Left ventricle myocardium inferior (tissue), 1 donor: ENCODE measurements around the gene KCTD21. TPM values are rescaled to one million over a fixed set of nuclear protein-coding genes. Genes with fewer than 3 reads are reported as not detected.
A peak's percentile ranks its signal among the peaks of the same experiment; 100 is the strongest.
"Not testable (repeated sequence)": the region's sequence is repeated elsewhere in the genome, so short reads cannot be mapped to it uniquely, and the experiment has no call there.

Source experiments
- DNase-seq: peaks from one replicate; pipeline ENCODE4 v3.0.0-alpha.2; 2020
- H3K27ac ChIP-seq: fragments of 200-600 bp; replicated peaks from 2 replicates; pipeline ENCODE4 v1.8.0; 2021
- H3K27me3 ChIP-seq: fragments of 200-600 bp; 2 replicates; pipeline ENCODE4 v1.8.0; 2021; ENCODE audit warnings: low read depth
- H3K36me3 ChIP-seq: fragments of 200-600 bp; 2 replicates; pipeline ENCODE4 v1.8.0; 2021
- H3K4me1 ChIP-seq: fragments of 200-600 bp; 2 replicates; pipeline ENCODE4 v1.8.0; 2021
- H3K4me3 ChIP-seq: fragments of 200-600 bp; 2 replicates; pipeline ENCODE4 v1.8.0; 2021; ENCODE audit warnings: mild to moderate bottlenecking, moderate library complexity
- H3K9me3 ChIP-seq: fragments of 200-600 bp; replicated peaks from 2 replicates; pipeline ENCODE4 v1.8.0; 2021
- intact Hi-C: fragments of 100-400 bp; cut with micrococcal nuclease; formaldehyde crosslinking; loops from one replicate; pipeline ENCODE4 v1.11.0; 2022
- long read RNA-seq: library from polyadenylated mRNA; unstranded; transcript quantifications from one replicate; pipeline ENCODE4 v2.0.0, GENCODE V29; 2021
- total RNA-seq: library from RNA; stranded (reverse); fragmentation: NEBNext Ultra II Directional; extraction: Animal tissue kit (Norgen Biotek cat#: 25700); gene quantifications from one replicate; pipeline ENCODE4 v1.2.1, GENCODE V29; 2021
- TF ChIP-seq, protein P1 (sequence below): fragments of 200-600 bp; IDR thresholded peaks from 2 replicates; pipeline ENCODE4 v1.8.0; 2021; ENCODE audit warnings: antibody characterized with exemption, mild to moderate bottlenecking, borderline replicate concordance
- donor health status: DM: no; HTN: yes; CAD: no; lungs with severe emphysema.

Gene KCTD21, protein sequence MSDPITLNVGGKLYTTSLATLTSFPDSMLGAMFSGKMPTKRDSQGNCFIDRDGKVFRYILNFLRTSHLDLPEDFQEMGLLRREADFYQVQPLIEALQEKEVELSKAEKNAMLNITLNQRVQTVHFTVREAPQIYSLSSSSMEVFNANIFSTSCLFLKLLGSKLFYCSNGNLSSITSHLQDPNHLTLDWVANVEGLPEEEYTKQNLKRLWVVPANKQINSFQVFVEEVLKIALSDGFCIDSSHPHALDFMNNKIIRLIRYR
- 8.6 TPM for total RNA-seq
- long read RNA-seq, partial matches to known transcripts: 6 of 10 reads
- long read RNA-seq, other reads (novel, unspliced or antisense): 0 of 10 reads

- Histone ChIP-seq H3K27me3 (no peaks in the 10 kb centered on the region), H3K4me3 (peak within 1 kb of the TSS; percentile 89), H3K27ac (peak within 1 kb of the TSS; percentile 91), H3K9me3 (no peaks in the 10 kb centered on the region), H3K4me1 (peaks cover 67% of the 10 kb centered on the region), H3K36me3 (peaks cover under 1% of the 10 kb centered on the region)
- intact Hi-C loops: no loop called here
- TF ChIP-seq, protein P1, sequence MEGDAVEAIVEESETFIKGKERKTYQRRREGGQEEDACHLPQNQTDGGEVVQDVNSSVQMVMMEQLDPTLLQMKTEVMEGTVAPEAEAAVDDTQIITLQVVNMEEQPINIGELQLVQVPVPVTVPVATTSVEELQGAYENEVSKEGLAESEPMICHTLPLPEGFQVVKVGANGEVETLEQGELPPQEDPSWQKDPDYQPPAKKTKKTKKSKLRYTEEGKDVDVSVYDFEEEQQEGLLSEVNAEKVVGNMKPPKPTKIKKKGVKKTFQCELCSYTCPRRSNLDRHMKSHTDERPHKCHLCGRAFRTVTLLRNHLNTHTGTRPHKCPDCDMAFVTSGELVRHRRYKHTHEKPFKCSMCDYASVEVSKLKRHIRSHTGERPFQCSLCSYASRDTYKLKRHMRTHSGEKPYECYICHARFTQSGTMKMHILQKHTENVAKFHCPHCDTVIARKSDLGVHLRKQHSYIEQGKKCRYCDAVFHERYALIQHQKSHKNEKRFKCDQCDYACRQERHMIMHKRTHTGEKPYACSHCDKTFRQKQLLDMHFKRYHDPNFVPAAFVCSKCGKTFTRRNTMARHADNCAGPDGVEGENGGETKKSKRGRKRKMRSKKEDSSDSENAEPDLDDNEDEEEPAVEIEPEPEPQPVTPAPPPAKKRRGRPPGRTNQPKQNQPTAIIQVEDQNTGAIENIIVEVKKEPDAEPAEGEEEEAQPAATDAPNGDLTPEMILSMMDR: no peak
- peak; percentile 98 for DNase-seq
Measured at GRCh38 chr11:78188286-78189173, at the start of gene KCTD21, which contains the start of gene USP35. Gene KCTD21, minus strand, starts transcription at chr11:78188626. Its CDS starts 14,072 bp downstream, at chr11:78174554. Gene USP35, plus strand, starts transcription at chr11:78188919. Its CDS starts 7,327 bp downstream, at chr11:78196246.

GRCh38 chr11:78237293-78238046 lies 49.0 kb upstream of the KCTD21 start:
- intact Hi-C loops: no loop called here
- Histone ChIP-seq H3K4me1 (peaks cover 7% of the 10 kb centered on the region), H3K9me3 (peaks cover 16% of the 10 kb centered on the region), H3K27me3 (no peaks in the 10 kb centered on the region), H3K36me3 (peaks cover 12% of the 10 kb centered on the region), H3K4me3 (no peak overlapping the region), H3K27ac (no peak overlapping the region)
- TF ChIP-seq, protein P1: no peak
- no peak for DNase-seq

- DNase-seq: no peak
- TF ChIP-seq, protein P1: no peak
- intact Hi-C loops: no loop called here
- H3K27ac ChIP-seq: no peak overlapping the region
- no peaks in the 10 kb centered on the region for H3K9me3 ChIP-seq
- H3K4me3 ChIP-seq: no peak overlapping the region
- no peaks in the 10 kb centered on the region for H3K36me3 ChIP-seq
- H3K27me3 ChIP-seq: no peaks in the 10 kb centered on the region
- H3K4me1 ChIP-seq: peaks cover 39% of the 10 kb centered on the region
Measured at GRCh38 chr11:78234006-78234405, 45.6 kb upstream of the KCTD21 start.

DNA sequence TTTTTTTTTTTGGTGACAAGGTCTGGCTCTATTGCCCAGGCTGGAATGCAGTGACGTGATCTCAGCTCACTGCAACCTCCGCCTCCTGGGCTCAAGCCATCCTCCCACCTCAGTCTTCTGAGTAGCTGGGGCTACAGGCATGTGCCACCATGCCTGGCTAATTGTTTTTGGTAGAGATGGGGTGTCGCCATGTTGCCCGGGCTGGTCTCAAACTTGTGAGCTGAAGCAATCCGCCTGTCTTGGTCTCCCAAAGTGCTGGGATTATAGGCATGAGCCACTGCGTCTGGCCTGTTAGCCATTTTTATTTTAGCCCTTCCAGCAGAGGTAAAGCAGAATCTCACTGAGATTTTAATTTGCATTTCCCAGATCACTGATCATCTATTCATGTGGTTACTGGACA lies 44.6 kb upstream of the KCTD21 start:
- intact Hi-C loops, H3K27ac ChIP-seq, H3K4me3 ChIP-seq: not testable (repeated sequence)

GRCh38 chr11:78231962-78232501 lies 43.6 kb upstream of the KCTD21 start:
- TF ChIP-seq, protein P1: no peak
- H3K27me3 ChIP-seq: no peaks in the 10 kb centered on the region
- peaks cover 49% of the 10 kb centered on the region for H3K4me1 ChIP-seq
- no peak overlapping the region for H3K4me3 ChIP-seq
- peak overlapping the region; percentile 30 for H3K27ac ChIP-seq
- DNase-seq: no peak
- intact Hi-C loops: no loop called here
- H3K9me3 ChIP-seq: no peaks in the 10 kb centered on the region
- no peaks in the 10 kb centered on the region for H3K36me3 ChIP-seq

More for the DNA sequence above, 44.6 kb upstream of the KCTD21 start:
- H3K27me3 ChIP-seq, H3K9me3 ChIP-seq, H3K36me3 ChIP-seq, DNase-seq: not testable (repeated sequence)
- H3K4me1 ChIP-seq: peaks cover 49% of the 10 kb centered on the region
